ENCODE measurements around the gene P2RX1.
A peak's percentile ranks its signal among the peaks of the same experiment; 100 is the strongest.

P2RX1 gene

DNA sequence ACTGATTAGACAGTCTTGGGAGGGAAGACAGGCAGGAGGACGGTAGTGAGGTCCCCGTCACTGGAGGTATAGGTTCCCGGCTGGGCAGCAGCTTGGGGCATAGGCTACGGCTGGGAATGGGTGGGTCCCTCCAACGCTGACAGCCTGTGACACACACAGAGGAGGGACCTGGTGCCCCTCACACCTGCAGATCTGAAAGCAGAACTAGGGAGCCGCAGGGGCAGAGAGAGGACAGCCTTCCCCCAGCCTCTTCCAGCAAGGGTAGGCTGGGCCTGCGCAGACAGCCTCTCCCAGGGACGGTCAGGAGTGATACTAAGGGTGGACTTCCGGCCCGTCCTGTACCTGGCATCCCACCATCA lies 2.0 kb downstream of the P2RX1 start:
- TF ChIP-seq OSR1 (CRISPR knock-in tag; IDR thresholded peaks at IDR 0.05) (no peak), TOX (CRISPR knock-in tag; IDR thresholded peaks at IDR 0.05; ENCODE audit: borderline replicate concordance) (no peak), ZFP30 (CRISPR knock-in tag; IDR thresholded peaks at IDR 0.05) (no peak), BACH2 (CRISPR knock-in tag; IDR thresholded peaks at IDR 0.05; ENCODE audit: borderline replicate concordance) (no peak), ZNF70 (CRISPR knock-in tag; IDR thresholded peaks at IDR 0.05) (no peak), ZNF8 (CRISPR knock-in tag; IDR thresholded peaks at IDR 0.05) (no peak), ISL1 (CRISPR knock-in tag; IDR thresholded peaks at IDR 0.05) (no peak), SNAI2 (CRISPR knock-in tag; IDR thresholded peaks at IDR 0.05) (no peak), CSDC2 (CRISPR knock-in tag; IDR thresholded peaks at IDR 0.05) (no peak), ZNF565 (CRISPR knock-in tag; conservative IDR thresholded peaks at IDR 0.05; ENCODE audit: low read depth) (no peak), ARNTL (CRISPR knock-in tag; IDR thresholded peaks at IDR 0.05; ENCODE audit: borderline replicate concordance, low read depth) (no peak), PPARA (CRISPR knock-in tag; IDR thresholded peaks at IDR 0.05; ENCODE audit: borderline replicate concordance) (no peak), ZFP3 (CRISPR knock-in tag; IDR thresholded peaks at IDR 0.05) (no peak), GLIS3 (CRISPR knock-in tag; IDR thresholded peaks at IDR 0.05) (no peak)
- TF ChIP-seq, protein P1, sequence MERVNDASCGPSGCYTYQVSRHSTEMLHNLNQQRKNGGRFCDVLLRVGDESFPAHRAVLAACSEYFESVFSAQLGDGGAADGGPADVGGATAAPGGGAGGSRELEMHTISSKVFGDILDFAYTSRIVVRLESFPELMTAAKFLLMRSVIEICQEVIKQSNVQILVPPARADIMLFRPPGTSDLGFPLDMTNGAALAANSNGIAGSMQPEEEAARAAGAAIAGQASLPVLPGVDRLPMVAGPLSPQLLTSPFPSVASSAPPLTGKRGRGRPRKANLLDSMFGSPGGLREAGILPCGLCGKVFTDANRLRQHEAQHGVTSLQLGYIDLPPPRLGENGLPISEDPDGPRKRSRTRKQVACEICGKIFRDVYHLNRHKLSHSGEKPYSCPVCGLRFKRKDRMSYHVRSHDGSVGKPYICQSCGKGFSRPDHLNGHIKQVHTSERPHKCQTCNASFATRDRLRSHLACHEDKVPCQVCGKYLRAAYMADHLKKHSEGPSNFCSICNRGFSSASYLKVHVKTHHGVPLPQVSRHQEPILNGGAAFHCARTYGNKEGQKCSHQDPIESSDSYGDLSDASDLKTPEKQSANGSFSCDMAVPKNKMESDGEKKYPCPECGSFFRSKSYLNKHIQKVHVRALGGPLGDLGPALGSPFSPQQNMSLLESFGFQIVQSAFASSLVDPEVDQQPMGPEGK (CRISPR knock-in tag; IDR thresholded peaks at IDR 0.05; ENCODE audit: borderline replicate concordance), result no peak
- TF ChIP-seq, protein P2, sequence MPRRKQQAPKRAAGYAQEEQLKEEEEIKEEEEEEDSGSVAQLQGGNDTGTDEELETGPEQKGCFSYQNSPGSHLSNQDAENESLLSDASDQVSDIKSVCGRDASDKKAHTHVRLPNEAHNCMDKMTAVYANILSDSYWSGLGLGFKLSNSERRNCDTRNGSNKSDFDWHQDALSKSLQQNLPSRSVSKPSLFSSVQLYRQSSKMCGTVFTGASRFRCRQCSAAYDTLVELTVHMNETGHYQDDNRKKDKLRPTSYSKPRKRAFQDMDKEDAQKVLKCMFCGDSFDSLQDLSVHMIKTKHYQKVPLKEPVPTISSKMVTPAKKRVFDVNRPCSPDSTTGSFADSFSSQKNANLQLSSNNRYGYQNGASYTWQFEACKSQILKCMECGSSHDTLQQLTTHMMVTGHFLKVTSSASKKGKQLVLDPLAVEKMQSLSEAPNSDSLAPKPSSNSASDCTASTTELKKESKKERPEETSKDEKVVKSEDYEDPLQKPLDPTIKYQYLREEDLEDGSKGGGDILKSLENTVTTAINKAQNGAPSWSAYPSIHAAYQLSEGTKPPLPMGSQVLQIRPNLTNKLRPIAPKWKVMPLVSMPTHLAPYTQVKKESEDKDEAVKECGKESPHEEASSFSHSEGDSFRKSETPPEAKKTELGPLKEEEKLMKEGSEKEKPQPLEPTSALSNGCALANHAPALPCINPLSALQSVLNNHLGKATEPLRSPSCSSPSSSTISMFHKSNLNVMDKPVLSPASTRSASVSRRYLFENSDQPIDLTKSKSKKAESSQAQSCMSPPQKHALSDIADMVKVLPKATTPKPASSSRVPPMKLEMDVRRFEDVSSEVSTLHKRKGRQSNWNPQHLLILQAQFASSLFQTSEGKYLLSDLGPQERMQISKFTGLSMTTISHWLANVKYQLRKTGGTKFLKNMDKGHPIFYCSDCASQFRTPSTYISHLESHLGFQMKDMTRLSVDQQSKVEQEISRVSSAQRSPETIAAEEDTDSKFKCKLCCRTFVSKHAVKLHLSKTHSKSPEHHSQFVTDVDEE (CRISPR knock-in tag; IDR thresholded peaks at IDR 0.05), result no peak
- TF ChIP-seq, protein P3, sequence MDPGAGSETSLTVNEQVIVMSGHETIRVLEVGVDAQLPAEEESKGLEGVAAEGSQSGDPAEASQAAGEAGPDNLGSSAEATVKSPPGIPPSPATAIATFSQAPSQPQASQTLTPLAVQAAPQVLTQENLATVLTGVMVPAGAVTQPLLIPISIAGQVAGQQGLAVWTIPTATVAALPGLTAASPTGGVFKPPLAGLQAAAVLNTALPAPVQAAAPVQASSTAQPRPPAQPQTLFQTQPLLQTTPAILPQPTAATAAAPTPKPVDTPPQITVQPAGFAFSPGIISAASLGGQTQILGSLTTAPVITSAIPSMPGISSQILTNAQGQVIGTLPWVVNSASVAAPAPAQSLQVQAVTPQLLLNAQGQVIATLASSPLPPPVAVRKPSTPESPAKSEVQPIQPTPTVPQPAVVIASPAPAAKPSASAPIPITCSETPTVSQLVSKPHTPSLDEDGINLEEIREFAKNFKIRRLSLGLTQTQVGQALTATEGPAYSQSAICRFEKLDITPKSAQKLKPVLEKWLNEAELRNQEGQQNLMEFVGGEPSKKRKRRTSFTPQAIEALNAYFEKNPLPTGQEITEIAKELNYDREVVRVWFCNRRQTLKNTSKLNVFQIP (CRISPR knock-in tag; IDR thresholded peaks at IDR 0.05; ENCODE audit: borderline replicate concordance, low read depth), result no peak
- TF ChIP-seq, protein P4, sequence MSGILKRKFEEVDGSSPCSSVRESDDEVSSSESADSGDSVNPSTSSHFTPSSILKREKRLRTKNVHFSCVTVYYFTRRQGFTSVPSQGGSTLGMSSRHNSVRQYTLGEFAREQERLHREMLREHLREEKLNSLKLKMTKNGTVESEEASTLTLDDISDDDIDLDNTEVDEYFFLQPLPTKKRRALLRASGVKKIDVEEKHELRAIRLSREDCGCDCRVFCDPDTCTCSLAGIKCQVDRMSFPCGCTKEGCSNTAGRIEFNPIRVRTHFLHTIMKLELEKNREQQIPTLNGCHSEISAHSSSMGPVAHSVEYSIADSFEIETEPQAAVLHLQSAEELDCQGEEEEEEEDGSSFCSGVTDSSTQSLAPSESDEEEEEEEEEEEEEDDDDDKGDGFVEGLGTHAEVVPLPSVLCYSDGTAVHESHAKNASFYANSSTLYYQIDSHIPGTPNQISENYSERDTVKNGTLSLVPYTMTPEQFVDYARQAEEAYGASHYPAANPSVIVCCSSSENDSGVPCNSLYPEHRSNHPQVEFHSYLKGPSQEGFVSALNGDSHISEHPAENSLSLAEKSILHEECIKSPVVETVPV (CRISPR knock-in tag; IDR thresholded peaks at IDR 0.05), result no peak
- TF ChIP-seq, protein P5, sequence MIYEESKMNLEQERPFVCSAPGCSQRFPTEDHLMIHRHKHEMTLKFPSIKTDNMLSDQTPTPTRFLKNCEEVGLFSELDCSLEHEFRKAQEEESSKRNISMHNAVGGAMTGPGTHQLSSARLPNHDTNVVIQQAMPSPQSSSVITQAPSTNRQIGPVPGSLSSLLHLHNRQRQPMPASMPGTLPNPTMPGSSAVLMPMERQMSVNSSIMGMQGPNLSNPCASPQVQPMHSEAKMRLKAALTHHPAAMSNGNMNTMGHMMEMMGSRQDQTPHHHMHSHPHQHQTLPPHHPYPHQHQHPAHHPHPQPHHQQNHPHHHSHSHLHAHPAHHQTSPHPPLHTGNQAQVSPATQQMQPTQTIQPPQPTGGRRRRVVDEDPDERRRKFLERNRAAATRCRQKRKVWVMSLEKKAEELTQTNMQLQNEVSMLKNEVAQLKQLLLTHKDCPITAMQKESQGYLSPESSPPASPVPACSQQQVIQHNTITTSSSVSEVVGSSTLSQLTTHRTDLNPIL (CRISPR knock-in tag; IDR thresholded peaks at IDR 0.05; ENCODE audit: low read depth), result no peak
- peak; percentile 5; the same call in 2 of the 3 replicates for ATAC-seq

DNA sequence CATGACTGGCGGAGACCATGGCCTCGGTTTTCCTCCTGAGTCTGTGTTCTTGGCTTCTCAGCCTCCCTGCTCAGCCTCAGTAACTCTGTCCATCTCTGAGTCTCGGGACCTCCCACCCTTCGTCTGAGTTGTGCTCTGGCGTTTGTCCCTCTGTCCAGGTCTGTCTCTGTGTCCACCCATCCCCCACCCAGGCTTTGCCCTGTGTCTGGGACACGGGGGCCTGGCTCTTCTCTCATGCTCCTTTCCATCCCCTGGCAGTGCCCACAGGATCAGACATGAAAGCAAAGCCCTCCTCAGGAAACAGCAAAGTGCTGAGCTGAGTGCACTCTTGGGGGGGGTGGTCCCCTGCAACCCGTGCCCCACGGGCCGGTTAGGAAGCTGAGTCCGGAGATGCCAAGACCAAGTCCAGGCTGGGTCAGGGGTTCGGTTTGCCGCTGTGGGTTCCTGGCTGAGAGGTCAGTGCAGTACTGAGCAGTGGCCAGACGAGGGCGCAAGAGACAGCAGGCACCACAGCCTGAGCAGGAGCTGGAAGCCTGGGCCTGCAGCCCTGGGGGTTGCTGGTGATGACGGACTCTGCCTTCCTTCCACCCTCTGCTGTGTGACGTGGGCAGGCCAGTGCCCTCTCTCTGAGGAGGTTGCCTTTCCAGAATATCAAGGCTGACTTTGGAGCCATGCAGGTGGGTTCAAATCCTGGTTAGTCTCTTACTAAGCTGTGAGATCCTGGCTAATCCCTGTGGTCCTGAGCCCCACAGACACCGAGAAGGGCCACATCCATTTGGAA lies 2.5 kb downstream of the P2RX1 start:
- ATAC-seq, result peak; percentile 96
- TF ChIP-seq ZFP3 (CRISPR knock-in tag; IDR thresholded peaks at IDR 0.05) (no peak), SNAI2 (CRISPR knock-in tag; IDR thresholded peaks at IDR 0.05) (no peak), BACH2 (CRISPR knock-in tag; IDR thresholded peaks at IDR 0.05; ENCODE audit: borderline replicate concordance) (no peak)
- TF ChIP-seq, protein P5 (CRISPR knock-in tag; IDR thresholded peaks at IDR 0.05; ENCODE audit: low read depth), result no peak

Data from SK-N-SH treated with all-trans-retinoic acid at 6 μM for 48 hours (cell line).